GM18951 (cell line): ENCODE data around the gene SHB.

Source experiments
- POLR2A ChIP-seq: IDR thresholded peaks from 4 replicates; pipeline ENCODE4 v1.6.1; 2011; ENCODE audit warnings: mild to moderate bottlenecking; ENCODE audit not compliant: insufficient read length, insufficient read depth; ENCODE audit errors: extremely low read depth
- in situ Hi-C: fragments of 300-500 bp; cut with MboI; formaldehyde crosslinking; loops from one replicate; pipeline ENCODE4 v1.12.0; 2022; ENCODE audit warnings: low sequenced_read_pairs, mixed read lengths, inconsistent platforms; ENCODE audit not compliant: unreplicated experiment

Gene SHB

DNA sequence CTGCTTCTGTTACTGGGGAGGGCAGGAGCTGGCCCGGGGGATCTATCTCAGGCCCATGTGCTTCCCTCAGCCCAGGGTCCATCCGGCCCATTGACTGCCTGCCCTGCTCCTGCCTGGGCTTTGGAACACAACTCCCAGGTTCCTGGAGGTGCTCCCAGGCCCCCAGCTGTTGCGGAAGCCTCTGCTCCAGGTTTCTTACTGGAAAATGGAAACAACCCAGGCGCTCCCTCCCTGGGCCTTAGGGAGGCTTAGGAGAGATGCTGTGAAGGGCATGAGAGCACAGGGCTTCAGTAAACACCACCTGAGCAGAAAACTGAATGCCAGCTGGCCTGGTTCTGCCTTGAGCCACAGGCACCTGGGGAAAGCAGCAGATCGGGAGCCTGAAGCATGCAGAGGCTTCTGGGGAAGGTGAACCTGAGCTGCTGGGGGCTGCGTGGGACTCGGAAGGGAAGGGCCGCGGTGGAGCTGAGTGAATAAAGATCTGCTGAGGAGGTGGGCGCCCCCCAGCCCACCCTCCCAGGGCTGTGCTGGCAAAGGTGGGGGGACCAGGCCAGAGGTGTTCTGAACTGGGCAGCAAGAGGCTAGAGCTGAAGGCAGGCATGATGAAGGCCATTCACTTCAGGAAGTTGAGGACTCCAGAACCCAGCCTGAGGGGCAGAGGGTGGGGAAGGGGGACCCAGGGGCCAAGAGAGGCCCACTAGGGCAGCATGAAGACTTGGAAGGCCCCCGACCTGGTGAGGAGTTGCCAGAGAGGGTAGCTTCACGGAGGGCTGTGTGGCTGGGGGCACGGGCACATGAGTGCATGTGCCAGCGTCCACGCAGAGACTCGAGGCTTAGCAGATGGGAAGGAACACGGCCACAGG, 64.8 kb downstream of the SHB start:
- in situ Hi-C loops: no loop called here
- TF ChIP-seq POLR2A: no peak

DNA sequence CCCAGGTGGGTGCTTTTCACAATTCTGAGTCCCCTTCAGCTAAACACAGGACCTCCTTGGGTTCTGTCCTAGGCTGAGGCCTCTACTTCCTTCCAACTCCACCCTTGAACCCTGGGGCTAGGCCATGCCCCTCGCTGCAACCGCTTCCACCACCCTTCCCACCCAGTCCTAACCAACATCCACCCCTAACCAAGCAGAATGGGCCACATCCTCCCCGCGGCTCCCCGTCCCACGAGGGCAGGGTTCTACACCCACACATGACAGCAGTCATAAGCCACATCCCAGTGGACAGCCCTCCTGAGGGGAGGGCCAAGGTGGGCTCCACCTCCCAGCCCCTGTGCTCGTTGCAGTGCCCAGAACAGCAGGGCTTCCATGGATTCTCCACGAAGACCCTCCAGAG, 65.8 kb downstream of the SHB start:
- in situ Hi-C loops: no loop called here
- no peak for TF ChIP-seq POLR2A

DNA sequence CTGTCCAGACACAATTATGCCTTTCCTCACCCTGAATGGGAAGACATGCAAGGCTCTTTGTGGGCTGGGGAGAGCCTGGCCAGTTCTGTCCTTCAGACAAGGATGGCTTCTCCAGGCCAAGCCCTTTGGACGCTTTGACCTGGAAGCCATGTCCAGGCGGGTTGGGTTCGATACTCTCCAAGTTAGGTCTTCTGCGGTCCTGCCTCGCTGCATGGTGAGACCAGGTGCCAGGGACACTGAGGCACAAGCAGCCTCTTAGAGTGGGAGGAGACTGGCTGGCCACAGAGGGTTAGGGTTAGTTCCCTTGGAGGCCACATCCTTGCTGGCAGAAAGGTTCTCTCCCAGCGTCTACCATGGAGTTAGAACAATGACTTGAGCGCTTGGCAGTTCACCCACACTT, 67.6 kb downstream of the SHB start:
- TF ChIP-seq POLR2A: no peak
- in situ Hi-C loops: no loop called here

DNA sequence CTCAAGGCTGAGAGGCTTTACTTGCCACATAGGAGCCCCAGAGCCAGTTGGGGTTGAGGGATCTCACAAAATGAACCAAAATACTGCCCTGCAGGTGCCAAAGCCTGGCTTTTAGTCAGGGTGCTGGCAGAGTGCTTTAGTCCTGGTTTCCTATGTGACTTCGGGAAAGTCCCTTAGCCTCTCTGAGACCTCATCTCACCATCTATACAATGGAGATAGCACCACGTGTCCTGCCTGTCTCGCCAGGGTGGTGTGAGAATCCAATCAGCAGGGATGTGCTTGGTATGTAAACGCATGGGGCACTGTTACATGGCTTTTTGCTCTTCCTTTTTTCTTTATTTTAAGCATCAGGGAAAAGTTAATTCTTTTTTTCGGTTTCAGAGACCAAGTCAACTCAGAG, 68.3 kb downstream of the SHB start:
- TF ChIP-seq POLR2A: no peak
- in situ Hi-C loops: no loop called here

GRCh38 chr9:38000332-38000731, 68.7 kb downstream of the SHB start:
- no peak for TF ChIP-seq POLR2A
- in situ Hi-C loops: no loop called here

- in situ Hi-C loops: no loop called here
- no peak for TF ChIP-seq POLR2A
Observed at GRCh38 chr9:37999588-38000189, 69.3 kb downstream of the SHB start.

GRCh38 chr9:37998881-37999587, 70.0 kb downstream of the SHB start:
- in situ Hi-C loops: no loop called here
- no peak for TF ChIP-seq POLR2A

- in situ Hi-C loops: no loop called here
- TF ChIP-seq POLR2A: no peak
Observed at GRCh38 chr9:37997636-37998374, 71.2 kb downstream of the SHB start.

DNA sequence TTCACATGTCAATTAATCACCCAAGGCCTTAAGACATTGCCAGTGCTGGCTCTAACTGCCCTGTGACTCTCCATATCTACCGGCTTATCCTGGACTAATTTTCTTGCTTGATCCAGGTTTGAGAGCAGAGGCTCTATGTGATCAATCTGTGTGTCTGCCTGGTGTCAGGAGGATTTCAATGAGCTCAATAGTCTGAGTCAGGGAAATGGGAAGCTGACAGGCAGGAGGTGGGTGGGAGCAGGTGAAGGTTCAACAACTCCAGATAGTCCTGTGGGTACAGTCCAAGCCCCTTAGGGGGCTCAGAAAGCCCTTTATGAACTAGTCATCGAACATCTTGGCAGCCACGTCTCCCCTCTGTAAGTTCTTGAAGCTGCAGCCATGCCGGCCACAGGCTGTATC, 72.2 kb downstream of the SHB start:
- TF ChIP-seq POLR2A: no peak
- in situ Hi-C loops: no loop called here

DNA sequence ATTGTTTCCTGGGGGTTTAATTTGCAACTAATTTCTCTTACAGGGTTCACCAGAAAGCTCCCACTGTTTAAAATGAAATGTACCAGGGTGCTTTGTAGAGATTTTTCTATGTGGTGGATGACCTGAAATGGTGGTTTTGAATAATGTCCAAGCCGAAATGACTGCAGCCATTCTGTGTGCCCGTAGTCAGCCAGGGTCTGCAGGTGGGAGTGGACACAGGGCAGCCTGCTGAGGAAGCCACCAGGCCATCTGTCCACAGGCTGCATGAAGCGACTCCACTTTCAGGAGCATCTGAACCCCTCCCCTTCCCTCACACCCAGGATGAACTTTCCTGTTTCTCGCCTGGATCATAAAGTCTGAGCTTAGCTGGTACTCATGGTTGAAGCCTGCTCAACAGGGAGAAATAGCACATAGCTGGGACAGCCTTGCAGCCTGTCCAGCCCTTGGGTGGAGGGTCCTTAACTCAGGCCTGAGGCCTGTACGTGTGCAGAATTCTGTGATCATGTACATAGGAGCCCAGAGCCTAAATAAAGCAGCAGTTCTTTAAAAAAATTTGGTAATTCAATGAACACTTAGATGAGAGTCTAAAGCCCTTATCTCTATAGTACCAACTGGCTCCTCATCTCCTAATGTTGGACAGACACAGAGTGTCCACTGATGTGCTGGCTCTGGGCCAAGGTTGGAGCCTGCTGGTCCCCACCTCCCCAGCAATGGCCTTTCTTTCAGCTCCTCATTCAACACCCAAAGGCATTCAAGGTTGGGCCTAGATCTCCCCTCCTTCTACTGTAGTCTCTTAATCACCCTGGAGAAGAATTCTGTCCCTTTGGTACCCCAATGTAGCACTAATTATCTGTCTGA, 72.8 kb downstream of the SHB start:
- no peak for TF ChIP-seq POLR2A
- in situ Hi-C loops: no loop called here

DNA sequence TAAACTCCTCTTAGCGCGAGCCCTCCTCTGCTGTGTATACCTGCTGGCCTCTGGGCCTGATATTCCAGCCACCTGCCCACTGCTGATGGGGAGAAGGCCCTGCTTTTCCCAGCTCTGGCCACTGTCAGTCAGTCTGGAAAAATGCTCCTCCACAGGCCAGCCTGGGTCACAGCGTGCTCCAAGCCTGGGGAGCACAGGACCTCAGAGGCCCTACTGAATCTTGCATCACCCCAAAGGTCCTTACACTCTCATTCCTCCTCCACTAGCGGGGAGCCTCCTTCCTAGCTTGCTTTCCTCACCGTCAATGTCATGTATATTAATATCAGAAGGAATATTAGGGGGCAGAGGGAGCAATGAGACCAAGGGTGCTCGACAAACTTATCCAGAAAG, 73.7 kb downstream of the SHB start:
- TF ChIP-seq POLR2A: no peak
- in situ Hi-C loops: no loop called here

DNA sequence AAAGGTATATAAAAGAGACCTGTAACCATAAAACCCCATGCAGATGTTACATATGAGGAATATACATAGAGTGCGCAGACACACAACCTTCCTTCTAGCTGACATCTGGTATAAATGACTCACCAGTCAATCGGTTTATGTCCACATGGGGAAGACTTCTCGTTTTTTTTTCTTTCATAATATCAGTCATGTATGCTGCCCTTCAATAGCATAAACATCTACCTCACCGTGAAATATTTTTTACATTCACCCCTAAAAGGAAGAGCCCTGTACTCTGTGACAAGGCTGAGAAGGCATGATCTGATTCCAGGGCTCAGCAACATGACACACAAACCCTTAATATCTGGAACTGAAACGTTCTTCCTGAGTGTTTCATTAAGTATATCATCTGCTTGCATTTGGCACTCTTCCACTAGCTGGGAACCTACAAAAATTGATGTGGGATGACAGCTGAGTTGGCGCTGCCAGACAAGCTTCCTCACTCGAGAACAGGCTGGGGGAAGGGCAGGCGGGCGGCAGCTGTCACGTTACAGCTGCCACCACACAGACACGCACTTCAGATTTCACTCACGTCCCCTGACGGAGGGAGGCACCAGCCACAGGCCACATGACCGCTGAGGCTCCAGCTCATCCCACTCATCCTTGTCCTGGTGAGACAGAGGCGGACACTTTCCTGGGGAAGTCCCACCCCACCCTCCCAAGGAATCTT, 74.2 kb downstream of the SHB start:
- no peak for TF ChIP-seq POLR2A
- in situ Hi-C loops: no loop called here

DNA sequence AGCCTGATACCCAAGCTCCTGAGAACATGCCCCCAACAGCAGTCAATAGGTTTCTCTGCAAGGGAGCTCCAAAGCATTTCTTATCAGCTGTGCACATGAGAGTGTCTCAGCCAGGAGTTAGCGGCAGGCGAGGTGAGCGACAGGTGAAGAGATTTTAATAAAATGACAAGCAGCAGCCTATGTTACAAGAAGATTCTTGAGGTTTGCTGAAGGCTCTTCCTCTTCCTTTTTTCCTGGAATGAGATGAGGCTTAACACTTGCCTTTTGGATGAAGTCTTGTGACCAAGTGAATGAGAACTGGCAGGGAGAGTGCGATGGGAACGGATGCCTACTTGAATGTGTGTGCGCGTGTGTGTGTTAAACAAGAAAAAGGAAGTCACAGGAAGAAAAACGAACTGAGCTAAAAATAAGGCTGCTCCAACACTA, 76.1 kb downstream of the SHB start:
- TF ChIP-seq POLR2A: no peak
- in situ Hi-C loops: no loop called here
